Fibroblast of lung (primary cell): ENCODE measurements around the gene NAT16.
A peak's percentile ranks its signal among the peaks of the same experiment; 100 is the strongest.

ENCODE experiments used
- EZH2 ChIP-seq: IDR thresholded peaks from 2 replicates; pipeline ENCODE4 v1.5.1; 2012; ENCODE audit warnings: low read length, control low read depth, mild to moderate bottlenecking; ENCODE audit errors: missing control alignments
- TF ChIP-seq, protein P1 (sequence below), 2 donors: IDR thresholded peaks in 1 of 2; conservative IDR thresholded peaks in 1 of 2; 1 replicate in 1 of 2; 2 replicates in 1 of 2; pipeline ENCODE4 v1.5.1; 2011 to 2012; ENCODE audit warnings: low read length in 2 of 2, control low read depth in 1 of 2, inconsistent platforms in 1 of 2, low read depth in 1 of 2, mild to moderate bottlenecking in 1 of 2

DNA sequence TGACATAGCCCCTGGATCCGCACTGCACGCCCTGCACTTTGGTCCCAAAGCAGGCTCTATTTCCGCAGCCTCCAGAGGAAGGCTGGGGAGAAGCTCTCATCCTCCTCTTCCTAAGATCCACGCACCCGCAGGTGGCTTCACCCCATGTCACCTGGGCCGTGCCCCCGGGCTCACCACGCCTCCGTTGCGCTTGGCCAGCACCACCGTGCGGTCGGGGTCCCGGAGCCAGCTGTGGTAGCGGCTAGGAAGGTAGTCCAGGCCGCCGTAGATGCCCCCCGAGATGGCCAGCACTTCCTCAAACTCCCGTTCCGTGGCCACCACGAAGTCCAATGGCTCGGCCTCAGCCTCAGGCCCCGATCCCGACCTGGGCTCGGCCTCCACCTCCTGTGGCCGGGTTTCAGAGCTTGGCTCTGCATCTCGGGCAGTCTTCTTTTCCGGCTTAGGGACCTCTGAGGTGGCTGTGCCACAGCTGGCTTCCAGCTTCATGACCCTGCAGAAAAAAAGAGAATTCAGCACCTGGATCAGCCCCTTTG, 5.7 kb downstream of the NAT16 start:
- TF ChIP-seq, protein P1, sequence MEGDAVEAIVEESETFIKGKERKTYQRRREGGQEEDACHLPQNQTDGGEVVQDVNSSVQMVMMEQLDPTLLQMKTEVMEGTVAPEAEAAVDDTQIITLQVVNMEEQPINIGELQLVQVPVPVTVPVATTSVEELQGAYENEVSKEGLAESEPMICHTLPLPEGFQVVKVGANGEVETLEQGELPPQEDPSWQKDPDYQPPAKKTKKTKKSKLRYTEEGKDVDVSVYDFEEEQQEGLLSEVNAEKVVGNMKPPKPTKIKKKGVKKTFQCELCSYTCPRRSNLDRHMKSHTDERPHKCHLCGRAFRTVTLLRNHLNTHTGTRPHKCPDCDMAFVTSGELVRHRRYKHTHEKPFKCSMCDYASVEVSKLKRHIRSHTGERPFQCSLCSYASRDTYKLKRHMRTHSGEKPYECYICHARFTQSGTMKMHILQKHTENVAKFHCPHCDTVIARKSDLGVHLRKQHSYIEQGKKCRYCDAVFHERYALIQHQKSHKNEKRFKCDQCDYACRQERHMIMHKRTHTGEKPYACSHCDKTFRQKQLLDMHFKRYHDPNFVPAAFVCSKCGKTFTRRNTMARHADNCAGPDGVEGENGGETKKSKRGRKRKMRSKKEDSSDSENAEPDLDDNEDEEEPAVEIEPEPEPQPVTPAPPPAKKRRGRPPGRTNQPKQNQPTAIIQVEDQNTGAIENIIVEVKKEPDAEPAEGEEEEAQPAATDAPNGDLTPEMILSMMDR (conservative IDR thresholded peaks at IDR 0.05 in 1 of 2, IDR thresholded peaks at IDR 0.05 in 1 of 2; ENCODE audit: low read depth in 1 of 2, low read length in 2 of 2) = no peak
- peak; percentile 46 for TF ChIP-seq EZH2
